ENCODE results near the gene CRYGN.

DNA sequence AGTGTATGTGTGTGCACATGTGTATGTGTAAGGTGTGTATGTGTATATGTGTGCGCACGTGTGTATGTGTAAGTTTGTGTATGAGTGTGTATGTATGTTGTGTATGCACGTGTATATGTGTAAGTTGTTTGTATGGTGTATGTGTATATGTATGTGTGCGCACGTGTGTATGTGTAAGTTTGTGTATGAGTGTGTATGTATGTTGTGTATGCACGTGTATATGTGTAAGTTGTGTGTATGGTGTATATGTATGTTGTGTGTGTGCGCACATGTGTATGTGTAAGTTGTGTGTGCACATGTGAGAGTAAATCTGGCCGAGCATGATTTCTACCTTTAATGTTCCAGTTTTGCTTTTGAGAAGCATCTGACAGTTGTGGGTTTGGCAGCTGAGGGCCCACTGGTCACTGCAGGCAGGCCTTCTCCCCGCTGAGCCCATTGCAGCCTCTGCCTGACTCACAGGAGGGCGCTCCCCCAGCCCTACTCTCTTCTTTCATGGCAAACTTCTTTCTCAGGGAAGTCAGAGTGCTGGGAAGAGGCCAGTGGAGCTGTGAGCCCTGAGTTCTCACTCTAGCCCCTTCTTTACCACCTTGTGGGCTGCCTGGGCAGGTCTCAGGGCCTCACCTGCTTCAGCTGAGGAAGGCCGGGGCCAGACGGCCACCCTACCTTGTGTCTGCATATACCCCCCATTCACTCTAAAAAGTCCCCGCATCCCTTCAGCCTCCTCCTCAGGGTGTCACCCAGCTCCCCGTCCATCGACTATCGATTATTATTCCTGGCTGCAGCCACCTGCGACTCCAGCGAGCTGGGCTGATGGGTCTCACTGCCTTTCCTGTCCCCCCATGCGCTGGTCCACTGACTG, 41.3 kb downstream of the CRYGN start:
- no peak for TF ChIP-seq EZH2 (IDR thresholded peaks at IDR 0.05; ENCODE audit: low read length)
- no peak for TF ChIP-seq CTCF (optimal IDR thresholded peaks at IDR 0.05 in 1 of 3, IDR thresholded peaks at IDR 0.05 in 1 of 3, conservative IDR thresholded peaks at IDR 0.05 in 1 of 3; ENCODE audit: extremely low read depth in 1 of 3, insufficient read depth in 2 of 3, low read length in 3 of 3)

All from keratinocyte (primary cell).